ENCODE measurements around the gene SESTD1.

DNA sequence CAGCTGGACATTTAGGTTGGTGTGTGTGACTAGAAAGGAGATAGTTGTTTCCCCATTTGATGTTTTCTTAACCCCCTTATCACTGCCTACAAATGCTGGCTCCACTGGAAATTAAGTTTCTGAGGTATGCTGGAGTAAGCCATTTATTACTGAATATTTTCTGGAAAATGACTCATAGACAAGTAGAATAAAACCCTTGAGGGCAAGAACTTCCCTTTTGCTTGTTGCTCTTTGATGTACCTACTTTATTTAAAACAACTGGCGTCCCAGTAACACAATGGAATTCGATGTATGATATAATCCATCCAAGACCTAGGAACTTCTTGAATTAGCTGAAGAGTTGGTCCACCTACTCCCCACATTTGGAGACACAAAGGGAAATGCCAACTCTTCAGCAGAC, 33.3 kb upstream of the SESTD1 start:
- TF ChIP-seq, protein P1, sequence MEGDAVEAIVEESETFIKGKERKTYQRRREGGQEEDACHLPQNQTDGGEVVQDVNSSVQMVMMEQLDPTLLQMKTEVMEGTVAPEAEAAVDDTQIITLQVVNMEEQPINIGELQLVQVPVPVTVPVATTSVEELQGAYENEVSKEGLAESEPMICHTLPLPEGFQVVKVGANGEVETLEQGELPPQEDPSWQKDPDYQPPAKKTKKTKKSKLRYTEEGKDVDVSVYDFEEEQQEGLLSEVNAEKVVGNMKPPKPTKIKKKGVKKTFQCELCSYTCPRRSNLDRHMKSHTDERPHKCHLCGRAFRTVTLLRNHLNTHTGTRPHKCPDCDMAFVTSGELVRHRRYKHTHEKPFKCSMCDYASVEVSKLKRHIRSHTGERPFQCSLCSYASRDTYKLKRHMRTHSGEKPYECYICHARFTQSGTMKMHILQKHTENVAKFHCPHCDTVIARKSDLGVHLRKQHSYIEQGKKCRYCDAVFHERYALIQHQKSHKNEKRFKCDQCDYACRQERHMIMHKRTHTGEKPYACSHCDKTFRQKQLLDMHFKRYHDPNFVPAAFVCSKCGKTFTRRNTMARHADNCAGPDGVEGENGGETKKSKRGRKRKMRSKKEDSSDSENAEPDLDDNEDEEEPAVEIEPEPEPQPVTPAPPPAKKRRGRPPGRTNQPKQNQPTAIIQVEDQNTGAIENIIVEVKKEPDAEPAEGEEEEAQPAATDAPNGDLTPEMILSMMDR (IDR thresholded peaks at IDR 0.05; ENCODE audit: insufficient read depth, low read depth, low read length), result no peak
- TF ChIP-seq EZH2 (IDR thresholded peaks at IDR 0.05; ENCODE audit: insufficient read depth, low read length), result no peak
